GM18861 (cell line): ENCODE data around the gene ATF1.
"Not testable (repeated sequence)": the region's sequence is repeated elsewhere in the genome, so short reads cannot be mapped to it uniquely, and the experiment has no call there.

ENCODE experiments used
- ATAC-seq: cut with Tn5 transposase; IDR thresholded peaks from one replicate; pipeline ENCODE4 v1.9.1; 2021; ENCODE audit not compliant: unreplicated experiment

Gene ATF1

GRCh38 chr12:50751948-50752721 is 11.8 kb upstream of the ATF1 start:
- no peak for ATAC-seq

- ATAC-seq, result no peak
These were observed 10.6 kb upstream of the ATF1 start for GRCh38 chr12:50753232-50753769.

DNA sequence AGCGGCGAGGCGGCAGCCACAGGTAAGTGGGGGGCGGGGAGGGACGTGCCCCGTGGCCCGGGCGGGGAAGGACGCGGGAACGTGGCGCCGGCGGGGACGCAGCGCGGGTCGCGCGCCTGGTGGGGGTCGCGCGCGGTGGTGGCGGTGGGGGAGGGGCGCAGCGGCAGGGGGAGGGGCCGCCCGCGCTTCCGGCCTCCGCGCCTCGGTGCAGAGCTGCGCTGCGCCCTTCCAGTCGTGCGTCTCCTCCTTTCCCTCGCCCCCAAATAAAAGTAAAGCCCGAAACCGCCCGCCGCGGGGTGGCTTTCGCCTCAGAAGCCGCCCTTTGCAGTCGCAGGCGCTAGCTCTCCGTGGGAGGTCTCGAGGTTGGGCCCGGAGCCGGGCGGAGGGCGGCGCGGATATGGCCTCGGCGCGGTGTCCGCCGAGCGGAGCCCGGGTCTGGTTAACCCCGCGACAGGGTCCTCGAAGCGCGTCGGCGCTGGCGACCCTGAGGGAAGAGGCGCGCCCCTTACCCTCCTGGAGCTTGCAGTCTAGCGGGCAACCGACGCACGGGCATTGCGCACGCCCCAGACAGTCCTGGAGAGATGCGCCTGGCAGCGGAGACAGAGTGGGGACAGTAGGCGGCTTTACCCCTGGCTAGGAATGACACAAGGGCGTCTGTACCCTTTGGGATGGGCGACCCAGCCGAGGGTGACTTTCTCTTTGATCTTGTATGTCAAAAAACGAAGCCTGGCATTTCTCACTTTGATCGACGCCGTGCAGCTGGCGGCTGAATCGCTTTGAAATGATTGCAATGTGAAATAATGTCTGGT is 589 bp downstream of the ATF1 start:
- ATAC-seq, result peak; percentile 37

DNA sequence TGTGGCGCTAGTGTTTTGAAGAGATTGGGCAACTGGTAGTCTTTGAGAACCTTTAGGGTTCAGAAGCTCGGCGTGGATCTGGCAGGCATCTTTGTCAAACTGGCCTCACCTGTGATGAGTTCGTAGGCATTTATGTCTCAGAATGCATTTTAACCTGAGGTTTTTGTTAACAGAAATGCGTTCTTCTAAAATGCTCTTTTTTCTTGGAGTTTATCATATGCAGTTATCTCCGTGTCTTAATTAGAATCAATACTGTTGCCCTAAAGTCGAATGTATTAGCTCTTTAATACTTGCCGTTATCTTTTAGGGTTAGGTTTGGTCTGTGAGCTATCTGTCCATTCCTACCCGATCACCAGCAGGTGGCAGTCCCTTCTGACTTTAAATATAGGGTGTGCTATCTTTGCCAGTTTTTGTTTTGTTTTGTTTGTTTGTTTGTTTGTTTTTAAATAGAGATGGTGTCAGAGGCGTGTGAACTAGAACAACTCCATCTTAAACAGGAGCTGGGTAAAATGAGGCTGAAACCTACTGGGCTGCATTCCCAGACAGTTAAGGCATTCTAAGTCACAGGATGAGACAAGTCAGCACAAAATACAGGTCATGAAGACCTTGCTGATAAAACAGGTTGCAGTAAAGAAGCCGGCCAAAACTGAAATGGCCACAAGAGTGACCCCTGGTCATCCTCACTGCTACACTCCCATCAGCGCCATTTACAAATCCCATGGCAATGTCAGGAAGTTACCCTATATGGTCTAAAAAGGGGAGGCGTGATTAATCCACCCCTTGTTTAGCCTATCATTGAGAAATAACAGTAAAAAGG is 1.4 kb downstream of the ATF1 start:
- ATAC-seq, result peak; percentile 10

GRCh38 chr12:50768391-50768790 is 4.5 kb downstream of the ATF1 start:
- ATAC-seq, result no peak

DNA sequence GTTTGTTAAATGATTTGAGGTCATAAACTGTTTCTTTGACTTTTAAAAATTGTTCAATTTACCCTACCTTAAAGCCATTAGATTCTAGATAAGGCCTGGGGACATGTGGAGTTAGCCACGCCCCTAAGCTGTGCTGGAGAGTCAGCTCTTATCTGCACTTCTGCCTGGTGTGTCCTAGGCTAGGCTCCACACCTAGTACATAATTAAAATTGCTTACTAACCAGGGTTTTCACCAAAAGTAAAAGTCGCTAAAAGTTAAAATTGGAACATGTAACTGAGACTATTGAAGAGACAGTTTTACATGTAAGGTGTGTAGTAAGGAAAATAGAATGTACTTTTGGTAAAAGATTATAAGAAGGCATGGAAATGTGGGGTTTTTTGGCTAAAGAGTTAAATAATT is 4.9 kb downstream of the ATF1 start:
- not testable (repeated sequence) for ATAC-seq

DNA sequence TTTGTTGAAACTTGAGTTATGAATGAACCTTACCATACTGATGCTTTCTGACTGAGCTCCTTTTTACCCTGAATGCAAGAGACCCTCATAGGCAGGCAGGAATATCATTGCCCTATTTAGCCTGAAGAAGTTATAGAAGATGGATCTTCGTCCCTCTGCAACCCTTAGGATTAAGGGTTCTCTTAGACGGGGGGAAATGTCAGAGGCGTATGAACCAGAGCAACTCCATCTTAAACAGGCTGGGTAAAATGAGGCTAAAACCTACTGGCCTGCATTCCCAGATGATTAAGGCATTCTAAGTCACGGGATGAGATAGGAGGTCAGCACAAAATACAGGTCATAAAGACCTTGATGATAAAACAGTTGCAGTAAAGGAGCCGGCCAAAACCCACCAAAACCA is 7.5 kb downstream of the ATF1 start:
- ATAC-seq, result no peak

DNA sequence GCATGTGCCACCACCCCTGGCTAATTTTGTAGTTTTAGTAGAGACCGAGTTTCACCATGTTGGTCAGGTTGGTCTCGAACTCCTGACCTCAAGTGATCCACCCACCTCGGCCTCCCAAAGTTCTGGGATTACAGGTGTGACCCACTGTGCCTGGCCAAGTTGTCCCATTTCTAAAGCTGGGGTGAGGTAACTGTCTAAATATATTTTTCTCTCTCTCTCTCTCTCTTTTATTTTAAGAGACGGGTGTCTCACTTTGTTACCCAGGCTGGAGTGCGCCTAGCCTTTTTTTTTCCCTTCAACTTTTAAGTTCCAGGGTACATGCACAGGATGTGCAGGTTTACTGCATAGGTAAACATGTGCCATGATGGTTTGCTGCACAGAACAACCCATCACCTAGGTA is 8.6 kb downstream of the ATF1 start:
- ATAC-seq, result no peak

DNA sequence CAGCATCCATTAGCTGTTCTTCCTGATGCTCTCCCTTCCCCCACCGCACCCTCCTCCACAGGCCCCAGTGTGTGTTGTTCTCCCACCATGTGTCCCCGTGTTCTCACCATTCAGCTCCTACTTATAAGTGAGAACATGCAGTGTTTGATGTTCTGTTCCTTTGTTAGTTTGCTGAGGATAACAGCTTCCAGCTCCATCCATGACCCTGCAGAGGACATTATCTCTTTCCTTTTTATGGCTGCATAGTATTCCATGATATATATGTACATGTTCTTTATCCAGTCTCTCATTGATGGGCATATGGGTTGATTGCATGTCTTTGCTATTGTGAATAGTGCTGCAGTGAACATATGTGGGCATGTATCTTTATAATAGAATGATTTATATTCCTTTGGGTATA is 9.0 kb downstream of the ATF1 start:
- no peak for ATAC-seq

DNA sequence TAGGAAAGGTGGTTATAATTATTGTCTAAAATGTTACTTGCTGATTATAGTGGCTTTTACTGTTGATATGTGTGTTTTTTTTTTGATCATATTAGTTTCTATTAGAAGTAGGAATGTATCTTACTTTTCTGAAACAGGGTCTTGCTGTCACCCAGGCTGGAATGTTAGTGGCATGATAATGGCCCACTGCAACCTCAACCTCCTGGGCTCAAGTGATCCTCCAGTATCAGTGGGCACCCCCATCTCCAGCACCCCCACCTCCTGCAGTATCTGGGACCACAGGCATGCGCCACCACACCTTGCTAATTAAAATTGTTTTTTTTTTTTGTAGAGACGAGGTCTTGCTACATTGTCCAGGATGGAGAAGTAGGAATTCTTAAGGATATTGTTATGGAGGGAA is 11.3 kb downstream of the ATF1 start:
- ATAC-seq, result no peak

- ATAC-seq, result no peak
These were observed 13.1 kb downstream of the ATF1 start for GRCh38 chr12:50776749-50777728.

GRCh38 chr12:50778663-50779590 is 15.0 kb downstream of the ATF1 start:
- no peak for ATAC-seq

- no peak for ATAC-seq
These were observed 16.1 kb downstream of the ATF1 start for GRCh38 chr12:50780013-50780412.

GRCh38 chr12:50784501-50784900 is 20.6 kb downstream of the ATF1 start:
- ATAC-seq, result no peak

GRCh38 chr12:50785406-50786001 is 21.6 kb downstream of the ATF1 start:
- ATAC-seq, result no peak

DNA sequence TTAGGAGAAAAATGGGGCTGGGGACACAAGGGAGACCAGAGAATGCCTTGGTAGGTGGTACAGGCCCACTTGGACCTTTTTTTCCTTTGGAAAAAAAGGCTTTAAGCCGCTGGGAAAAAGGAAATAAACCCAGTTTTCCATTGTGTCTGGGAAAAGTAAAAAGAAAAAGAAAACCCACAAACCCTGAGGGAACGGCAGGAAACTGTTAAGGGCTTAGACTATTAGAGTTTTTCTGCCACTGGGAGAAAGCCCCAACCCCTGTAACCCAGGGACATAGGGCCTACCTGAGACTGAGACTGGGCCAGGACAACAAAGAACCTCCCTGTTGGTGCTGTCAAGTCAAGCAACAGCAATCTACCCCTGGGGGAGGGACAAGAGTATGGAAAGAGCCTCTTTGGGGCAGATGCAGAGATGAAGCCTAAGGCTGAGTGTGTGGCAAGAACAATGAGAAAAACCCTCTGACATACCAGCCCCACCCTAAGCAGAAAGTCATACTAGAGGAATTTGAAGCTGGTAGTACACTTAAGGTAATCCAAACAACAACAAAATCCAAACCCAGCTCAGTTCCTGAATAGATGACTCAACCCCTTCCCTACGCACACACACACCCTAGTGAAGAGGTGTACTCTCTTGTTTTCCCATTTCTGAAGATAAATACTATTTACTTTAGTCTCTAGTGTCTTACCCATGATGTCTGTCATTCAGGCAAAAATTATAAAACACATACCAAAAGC is 22.8 kb downstream of the ATF1 start:
- no peak for ATAC-seq

DNA sequence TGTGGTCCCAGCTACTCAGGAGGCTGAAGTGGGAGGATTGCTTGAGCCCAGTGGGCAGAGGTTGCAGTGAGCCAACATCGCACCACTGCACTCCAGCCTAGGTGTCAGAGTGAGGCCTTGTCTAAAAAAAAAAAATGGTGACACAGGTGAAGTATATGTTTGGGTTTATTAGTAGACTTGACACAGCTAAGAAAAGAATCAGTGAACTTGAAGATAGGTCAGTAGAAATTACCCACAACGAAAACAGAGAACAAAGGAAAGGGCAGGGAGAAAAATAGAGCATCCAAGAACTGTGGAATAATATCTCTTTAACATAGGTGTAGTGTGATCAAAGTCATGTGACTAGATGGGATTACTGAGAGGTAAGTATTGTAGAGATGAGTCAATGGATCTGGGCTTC is 23.7 kb downstream of the ATF1 start:
- ATAC-seq, result no peak

- ATAC-seq, result no peak
These were observed 24.7 kb downstream of the ATF1 start for GRCh38 chr12:50788561-50788960.
